ENCODE measurements around the gene SOX9.
A peak's percentile ranks its signal among the peaks of the same experiment; 100 is the strongest.

Gene SOX9

DNA sequence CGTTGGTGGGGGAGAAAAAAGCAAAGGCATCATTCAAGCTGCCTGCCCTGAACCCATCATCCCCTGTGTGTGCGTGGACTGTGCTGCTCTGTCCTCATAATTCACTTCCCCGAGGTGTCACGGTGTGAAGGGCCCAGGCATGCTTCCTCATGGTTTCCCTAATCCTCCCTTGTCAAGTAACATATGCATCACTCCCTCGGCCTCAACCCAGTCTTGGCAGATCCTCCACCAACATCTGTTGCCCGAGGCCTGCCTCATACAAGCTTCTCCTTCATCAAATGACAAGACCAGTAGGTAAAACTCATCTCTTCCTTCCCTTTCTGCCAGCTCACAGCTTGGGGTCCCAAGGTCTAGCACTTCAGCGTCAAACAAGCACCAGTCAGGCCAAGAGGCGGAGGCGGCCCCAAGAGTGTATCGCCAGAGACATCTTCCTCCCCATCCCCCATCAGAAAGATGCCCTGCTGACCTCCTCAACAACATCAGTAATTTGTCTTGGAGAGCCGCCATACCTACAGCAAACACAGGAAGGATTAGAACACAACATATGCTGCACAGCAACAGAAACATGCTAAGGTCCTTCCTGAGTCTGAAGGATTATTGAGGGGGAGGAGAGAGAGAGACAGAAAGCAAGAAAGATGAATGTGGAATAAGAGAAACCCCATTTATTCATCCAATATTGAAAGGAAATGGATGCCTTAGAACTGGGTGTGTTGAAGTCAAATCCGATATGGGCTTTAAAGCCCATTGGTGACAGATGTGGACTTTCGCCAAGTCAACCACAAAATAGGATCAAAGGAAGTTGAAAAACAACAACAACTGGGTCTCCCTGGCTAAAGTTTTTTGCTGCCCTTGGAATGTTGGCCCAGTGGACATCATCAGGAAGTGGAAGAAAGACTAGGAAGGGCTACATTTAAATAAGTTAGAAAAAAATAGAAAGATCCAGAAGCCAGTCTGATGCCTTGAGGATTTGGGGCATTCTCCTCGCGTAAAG is 38.4 kb downstream of the SOX9 start:
- TF ChIP-seq CTCF (IDR thresholded peaks at IDR 0.05; ENCODE audit: insufficient read depth, low read depth, low read length, missing control alignments) = no peak
- H3K4me3 ChIP-seq (ENCODE audit: low read length) = no peak overlapping the region
- DNase-seq (ENCODE audit: low read depth) = peak; percentile 10

- no peak for DNase-seq (ENCODE audit: low read depth)
- TF ChIP-seq CTCF (IDR thresholded peaks at IDR 0.05; ENCODE audit: insufficient read depth, low read depth, low read length, missing control alignments) = no peak
- H3K4me3 ChIP-seq (ENCODE audit: low read length) = no peak overlapping the region
Measured at GRCh38 chr17:72162569-72162968, 41.7 kb downstream of the SOX9 start.

DNA sequence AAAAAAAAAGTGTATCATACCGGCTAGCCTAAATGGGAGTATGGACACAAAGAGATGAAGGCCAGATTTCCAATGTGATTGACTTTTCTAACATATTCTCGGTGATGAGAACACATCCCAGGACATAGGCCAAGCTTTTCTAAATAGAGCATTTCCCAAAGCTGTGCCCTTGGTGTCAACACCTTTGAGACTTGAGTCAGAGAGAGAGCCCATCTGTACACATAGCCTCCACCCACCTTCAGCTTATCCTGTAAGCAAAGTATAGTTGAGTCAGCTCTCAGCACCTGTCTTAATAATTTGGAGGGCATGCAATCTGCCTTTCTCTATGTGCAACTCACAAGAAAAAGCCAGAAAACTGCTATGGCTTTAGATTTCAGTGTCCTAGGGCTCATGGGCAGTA is 42.7 kb downstream of the SOX9 start:
- no peak overlapping the region for H3K4me3 ChIP-seq (ENCODE audit: low read length)
- no peak for DNase-seq (ENCODE audit: low read depth)
- no peak for TF ChIP-seq CTCF (IDR thresholded peaks at IDR 0.05; ENCODE audit: insufficient read depth, low read depth, low read length, missing control alignments)

GRCh38 chr17:72164158-72164739 is 43.4 kb downstream of the SOX9 start:
- no peak for TF ChIP-seq CTCF (IDR thresholded peaks at IDR 0.05; ENCODE audit: insufficient read depth, low read depth, low read length, missing control alignments)
- no peak for DNase-seq (ENCODE audit: low read depth)
- H3K4me3 ChIP-seq (ENCODE audit: low read length) = no peak overlapping the region

DNA sequence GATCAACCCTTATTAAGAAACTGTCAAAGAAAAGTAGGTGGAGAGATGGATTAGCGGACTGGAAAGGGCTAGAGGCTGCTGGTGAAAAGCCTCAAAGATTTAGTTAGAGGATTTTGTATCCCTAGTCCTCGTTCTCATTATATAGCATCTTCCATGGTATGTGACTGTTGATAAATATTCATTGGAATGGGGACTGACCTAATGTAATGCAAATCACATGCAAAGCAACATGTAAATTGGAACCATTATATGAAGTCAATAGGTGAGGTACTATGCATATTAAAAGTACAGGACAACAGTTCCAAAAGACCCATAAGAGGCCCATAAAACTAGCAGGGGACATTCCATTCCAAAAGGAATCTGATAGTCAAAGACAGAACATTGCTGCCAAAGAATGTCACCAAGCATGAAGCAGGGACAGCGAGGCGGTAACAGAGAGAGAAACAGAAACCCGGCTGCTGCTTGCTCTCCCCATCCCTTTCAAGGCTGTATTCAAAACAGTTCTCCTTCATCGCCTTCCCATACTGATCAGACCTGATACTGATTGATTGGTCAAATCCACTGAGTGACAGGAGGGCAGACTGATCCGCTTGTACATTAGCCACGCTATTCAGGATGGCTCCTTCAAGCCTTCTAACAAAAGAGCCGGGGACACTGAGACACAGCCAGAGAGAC is 44.5 kb downstream of the SOX9 start:
- H3K4me3 ChIP-seq (ENCODE audit: low read length) = no peak overlapping the region
- TF ChIP-seq CTCF (IDR thresholded peaks at IDR 0.05; ENCODE audit: insufficient read depth, low read depth, low read length, missing control alignments) = no peak

DNA sequence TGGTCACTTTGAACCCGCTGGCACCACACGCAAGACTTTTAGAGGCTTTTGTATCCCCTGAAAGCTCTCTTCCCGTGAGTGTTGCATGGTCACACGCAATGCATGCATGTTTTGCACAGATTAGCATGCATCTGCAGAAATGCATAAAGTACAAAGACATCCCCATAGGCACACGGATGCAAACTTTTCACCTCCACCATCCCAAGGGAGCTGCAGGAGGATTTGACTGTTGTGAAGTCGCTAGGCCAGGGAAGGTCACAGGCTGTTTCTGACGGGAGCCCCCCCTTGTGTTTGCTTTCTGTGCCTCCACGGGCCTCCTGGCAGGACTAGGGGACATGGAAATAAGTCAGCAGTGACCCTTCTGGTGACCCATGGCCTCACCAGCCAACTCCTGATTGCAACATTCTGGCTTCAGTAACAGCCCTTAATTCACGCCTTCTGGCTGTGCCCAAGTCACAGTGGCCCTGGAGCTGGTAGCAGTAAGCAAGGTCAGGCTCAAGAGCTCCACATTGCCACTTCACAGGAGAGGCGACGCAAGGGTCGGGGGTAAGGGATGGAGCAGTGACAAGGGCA is 45.1 kb downstream of the SOX9 start:
- DNase-seq (ENCODE audit: low read depth) = no peak
- H3K4me3 ChIP-seq (ENCODE audit: low read length) = no peak overlapping the region
- TF ChIP-seq CTCF (IDR thresholded peaks at IDR 0.05; ENCODE audit: insufficient read depth, low read depth, low read length, missing control alignments) = no peak

More for the DNA sequence above, 44.5 kb downstream of the SOX9 start:
- DNase-seq (ENCODE audit: low read depth) = no peak

Data from epithelial cell of esophagus (primary cell).